ENCODE results near the gene LYPD5.

DNA sequence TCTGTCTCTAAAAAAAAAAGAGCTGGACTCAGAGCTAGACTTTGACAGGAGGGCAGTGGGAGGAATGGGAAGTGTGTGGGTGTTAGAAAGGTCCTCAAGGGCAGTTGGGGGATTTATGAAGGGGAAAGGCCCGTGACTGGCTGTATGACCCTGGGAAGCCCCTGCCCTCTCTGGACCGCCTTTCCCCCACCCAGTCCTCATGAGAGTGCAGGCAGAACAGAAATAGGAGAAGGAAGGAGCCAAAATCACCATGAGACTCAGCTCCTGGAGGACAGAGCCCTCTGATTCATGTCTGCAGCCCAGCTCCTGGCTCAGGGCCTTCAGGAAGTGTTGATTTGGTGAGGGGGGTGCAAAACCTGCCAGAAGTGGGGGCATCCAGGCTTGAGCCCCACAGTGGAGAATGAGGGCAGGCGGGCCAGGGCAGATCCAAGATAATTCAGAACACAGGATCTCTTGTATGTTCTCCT, 38.7 kb downstream of the LYPD5 start:
- TF ChIP-seq, protein P1, sequence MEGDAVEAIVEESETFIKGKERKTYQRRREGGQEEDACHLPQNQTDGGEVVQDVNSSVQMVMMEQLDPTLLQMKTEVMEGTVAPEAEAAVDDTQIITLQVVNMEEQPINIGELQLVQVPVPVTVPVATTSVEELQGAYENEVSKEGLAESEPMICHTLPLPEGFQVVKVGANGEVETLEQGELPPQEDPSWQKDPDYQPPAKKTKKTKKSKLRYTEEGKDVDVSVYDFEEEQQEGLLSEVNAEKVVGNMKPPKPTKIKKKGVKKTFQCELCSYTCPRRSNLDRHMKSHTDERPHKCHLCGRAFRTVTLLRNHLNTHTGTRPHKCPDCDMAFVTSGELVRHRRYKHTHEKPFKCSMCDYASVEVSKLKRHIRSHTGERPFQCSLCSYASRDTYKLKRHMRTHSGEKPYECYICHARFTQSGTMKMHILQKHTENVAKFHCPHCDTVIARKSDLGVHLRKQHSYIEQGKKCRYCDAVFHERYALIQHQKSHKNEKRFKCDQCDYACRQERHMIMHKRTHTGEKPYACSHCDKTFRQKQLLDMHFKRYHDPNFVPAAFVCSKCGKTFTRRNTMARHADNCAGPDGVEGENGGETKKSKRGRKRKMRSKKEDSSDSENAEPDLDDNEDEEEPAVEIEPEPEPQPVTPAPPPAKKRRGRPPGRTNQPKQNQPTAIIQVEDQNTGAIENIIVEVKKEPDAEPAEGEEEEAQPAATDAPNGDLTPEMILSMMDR (IDR thresholded peaks at IDR 0.05) = no peak
- no peak for TF ChIP-seq POLR2A (IDR thresholded peaks at IDR 0.05)
